Stimulated activated CD4-positive, alpha-beta T cell treated with anti-CD3 and anti-CD28 coated beads, Interleukin-4, amount 100 ng/mL, for 1 hour (primary cell): Measurements from ENCODE around the gene GLI1.
"Not testable (repeated sequence)": the region's sequence is repeated elsewhere in the genome, so short reads cannot be mapped to it uniquely, and the experiment has no call there.

Source experiments
- DNase-seq: peaks from one replicate; pipeline ENCODE4 v3.0.0-alpha.2; 2020

The GLI1 gene

GRCh38 chr12:57441846-57442427 lies 17.6 kb upstream of the GLI1 start:
- DNase-seq: no peak

GRCh38 chr12:57444337-57444736 lies 15.2 kb upstream of the GLI1 start:
- DNase-seq: not testable (repeated sequence)

- DNase-seq: no peak
Observed at GRCh38 chr12:57444744-57445143, 14.8 kb upstream of the GLI1 start.

GRCh38 chr12:57446292-57446960 lies 13.2 kb upstream of the GLI1 start:
- no peak for DNase-seq

- DNase-seq: no peak
Observed at GRCh38 chr12:57448669-57449068, 10.9 kb upstream of the GLI1 start.

- DNase-seq: no peak
Observed at GRCh38 chr12:57449375-57449774, 10.2 kb upstream of the GLI1 start.

- DNase-seq: no peak
Observed at GRCh38 chr12:57450057-57450456, 9.5 kb upstream of the GLI1 start.

GRCh38 chr12:57451233-57451778 lies 8.3 kb upstream of the GLI1 start:
- DNase-seq: no peak

- no peak for DNase-seq
Observed at GRCh38 chr12:57452181-57452936, 7.2 kb upstream of the GLI1 start.

- peak; percentile 58 for DNase-seq
Observed at GRCh38 chr12:57452937-57453509, 6.6 kb upstream of the GLI1 start.

- no peak for DNase-seq
Observed at GRCh38 chr12:57454213-57454565, 5.4 kb upstream of the GLI1 start.

- no peak for DNase-seq
Observed at GRCh38 chr12:57454566-57455373, 4.8 kb upstream of the GLI1 start, which contains the start of gene INHBE. TSS of gene INHBE (plus strand) at chr12:57455307. CDS start at chr12:57455537, 230 bp downstream.

- DNase-seq: no peak
Observed at GRCh38 chr12:57455374-57456144, 4.0 kb upstream of the GLI1 start.

- no peak for DNase-seq
Observed at GRCh38 chr12:57456145-57456700, 3.4 kb upstream of the GLI1 start.

GRCh38 chr12:57456737-57457490 lies 2.7 kb upstream of the GLI1 start:
- DNase-seq: no peak

- no peak for DNase-seq
Observed at GRCh38 chr12:57458665-57459054, 925 bp upstream of the GLI1 start.

- peak; percentile 94 for DNase-seq
Observed at GRCh38 chr12:57459055-57459749, 383 bp upstream of the GLI1 start.

GRCh38 chr12:57460468-57460784 lies 841 bp downstream of the GLI1 start:
- peak; percentile 24 for DNase-seq

GRCh38 chr12:57460841-57461275 lies 1.3 kb downstream of the GLI1 start:
- no peak for DNase-seq

GRCh38 chr12:57461276-57461916 lies 1.8 kb downstream of the GLI1 start:
- peak; percentile 36 for DNase-seq
